ENCODE measurements around the gene DEXI. TPM values are rescaled to one million over a fixed set of nuclear protein-coding genes. Genes with fewer than 3 reads are reported as not detected.

The DEXI gene
- total RNA-seq, 2 donors from 2014 or later, result 29.8 to 51.1 TPM

- Histone ChIP-seq H3K27ac (no peak overlapping the region), H3K9me3 (no peaks in the 10 kb centered on the region), H3K27me3 (no peaks in the 10 kb centered on the region), H3K4me1 (no peaks in the 10 kb centered on the region), H3K4me3 (no peak overlapping the region), H3K36me3 (replicated peaks in 1 of 2; ENCODE audit: insufficient read depth in 1 of 2, low read depth in 2 of 2) (no peaks in the 10 kb centered on the region)
- DNase-seq (no peak), ATAC-seq (no peak)
- 57 to 67% methylated on average over 7 of the region's 7 CpGs for WGBS, 2 donors
- intact Hi-C loops (cut with DNase I), result no loop called here
- no peak for TF ChIP-seq POLR2A (IDR thresholded peaks at IDR 0.05)
- TF ChIP-seq CTCF (IDR thresholded peaks at IDR 0.05), result peak in 2 of 7 experiments; percentile 8 to 19
Observed at GRCh38 chr16:10988164-10988803, 46.0 kb upstream of the DEXI start.

GRCh38 chr16:10987361-10988163 lies 45.3 kb upstream of the DEXI start:
- no peak overlapping the region for H3K4me3 ChIP-seq
- peak overlapping the region in 2 of 4 donors; percentile 41 to 54 for H3K27ac ChIP-seq
- ATAC-seq (no peak), DNase-seq (no peak)
- H3K9me3 ChIP-seq, result no peaks in the 10 kb centered on the region
- TF ChIP-seq POLR2A (IDR thresholded peaks at IDR 0.05) (no peak), CTCF (IDR thresholded peaks at IDR 0.05) (no peak)
- WGBS, 2 donors, result 64 to 77% methylated on average over 11 of the region's 11 CpGs
- H3K4me1 ChIP-seq, result no peaks in the 10 kb centered on the region
- no peaks in the 10 kb centered on the region for H3K36me3 ChIP-seq (replicated peaks in 1 of 2; ENCODE audit: insufficient read depth in 1 of 2, low read depth in 2 of 2)
- intact Hi-C loops (cut with DNase I), result no loop called here
- H3K27me3 ChIP-seq, result no peaks in the 10 kb centered on the region

GRCh38 chr16:10984509-10984908 lies 42.2 kb upstream of the DEXI start:
- peaks cover 3% of the 10 kb centered on the region for H3K4me1 ChIP-seq
- 91 to 92% methylated on average over 6 of the region's 6 CpGs for WGBS, 2 donors
- H3K9me3 ChIP-seq, result no peaks in the 10 kb centered on the region
- H3K36me3 ChIP-seq (replicated peaks in 1 of 2; ENCODE audit: insufficient read depth in 1 of 2, low read depth in 2 of 2), result no peaks in the 10 kb centered on the region
- TF ChIP-seq CTCF (IDR thresholded peaks at IDR 0.05) (no peak), POLR2A (IDR thresholded peaks at IDR 0.05) (no peak)
- no peak overlapping the region for H3K4me3 ChIP-seq
- intact Hi-C loops (cut with DNase I), result no loop called here
- ATAC-seq (no peak), DNase-seq (no peak)
- H3K27ac ChIP-seq, result no peak overlapping the region
- H3K27me3 ChIP-seq, result no peaks in the 10 kb centered on the region

GRCh38 chr16:10983159-10983558 lies 40.9 kb upstream of the DEXI start:
- H3K4me1 ChIP-seq, result peaks cover 4% of the 10 kb centered on the region
- H3K36me3 ChIP-seq (replicated peaks in 1 of 2; ENCODE audit: insufficient read depth in 1 of 2, low read depth in 2 of 2), result no peaks in the 10 kb centered on the region
- H3K9me3 ChIP-seq, result no peaks in the 10 kb centered on the region
- DNase-seq (no peak), ATAC-seq (no peak)
- intact Hi-C loops (cut with DNase I), result no loop called here
- no peaks in the 10 kb centered on the region for H3K27me3 ChIP-seq
- 78 to 81% methylated on average over 8 of the region's 8 CpGs for WGBS, 2 donors
- no peak overlapping the region for H3K4me3 ChIP-seq
- H3K27ac ChIP-seq, result no peak overlapping the region
- TF ChIP-seq CTCF (IDR thresholded peaks at IDR 0.05) (no peak), POLR2A (IDR thresholded peaks at IDR 0.05) (no peak)

Measured in body of pancreas (tissue), 4 donors.